Endothelial cell of umbilical vein (primary cell): Measurements from ENCODE around the gene DNAJB1. TPM values are rescaled to one million over a fixed set of nuclear protein-coding genes. Genes with fewer than 3 reads are reported as not detected.

ENCODE experiments used
- BruUV-seq: library from RNA; stranded (reverse); fragments of 400-500 nt; replicated peaks from 2 replicates; lab custom pipeline; 2021; lab: Mats Ljungman, UMichigan
- CTCF ChIA-PET: fragments of 300-600, 350-600 bp; sonication (Branson Sonifier 250); formaldehyde crosslinking; loops from one replicate; lab custom pipeline; 2021; ENCODE audit warnings: antibody characterized with exemption, inconsistent platforms; lab: Charles Lee
- POLR2A ChIA-PET: fragments of 300-600, 350-600 bp; sonication (Branson Sonifier 250); formaldehyde crosslinking; loops from one replicate; lab custom pipeline; 2021; ENCODE audit warnings: antibody characterized with exemption, inconsistent platforms; lab: Charles Lee
- DNase-seq: peaks from one replicate; pipeline ENCODE4 v3.0.0-alpha.2; 2011; ENCODE audit warnings: low read depth, low spot score
- FAIRE-seq: peaks from 2 replicates; lab custom pipeline; 2011; peaks lifted over from hg19 to GRCh38; lab: Jason Lieb, UNC
- H2AFZ ChIP-seq: 2 replicates; pipeline ENCODE4 v1.6.0; 2012; ENCODE audit warnings: low read depth, low read length, control low read depth, inconsistent platforms
- H3K27ac ChIP-seq: 2 replicates; pipeline ENCODE4 v1.5.1; 2011; ENCODE audit warnings: low read depth, mild to moderate bottlenecking, control low read depth, low read length, moderate library complexity; ENCODE audit not compliant: insufficient read depth
- H3K27me3 ChIP-seq, 2 experiments: 2 replicates each; pipeline versions ENCODE4 v1.6.0 to v1.6.1; 2011; ENCODE audit warnings: low read length in 2 of 2, mixed read lengths in 1 of 2; ENCODE audit not compliant: control insufficient read depth in 2 of 2, insufficient read depth in 2 of 2
- H3K36me3 ChIP-seq, 2 experiments: 2 replicates in 1 of 2; 3 replicates in 1 of 2; pipeline ENCODE4 v1.5.1; 2011; ENCODE audit warnings: low read length in 2 of 2, mild to moderate bottlenecking in 1 of 2, moderate library complexity in 1 of 2; ENCODE audit not compliant: control insufficient read depth in 2 of 2, insufficient read depth in 2 of 2; ENCODE audit errors: extremely low read depth in 1 of 2
- H3K4me1 ChIP-seq: 3 replicates; pipeline ENCODE4 v1.5.1; 2011; ENCODE audit warnings: mild to moderate bottlenecking, low read length; ENCODE audit not compliant: control insufficient read depth, insufficient read depth; ENCODE audit errors: extremely low read depth
- H3K4me2 ChIP-seq: 2 replicates; pipeline ENCODE4 v1.6.1; 2011; ENCODE audit warnings: low read length, control low read depth, mixed read lengths; ENCODE audit not compliant: insufficient read depth
- H3K4me3 ChIP-seq, 3 experiments: fragments of 200-600 bp in 1 of 3; sonication (generic), shearing (Covaris generic) in 1 of 3; replicated peaks in 1 of 3; 2 replicates each; pipeline ENCODE4 v1.5.1; 2011 to 2016; ENCODE audit warnings: control low read depth in 3 of 3, low read length in 3 of 3, mild to moderate bottlenecking in 2 of 3, inconsistent platforms in 1 of 3, low read depth in 1 of 3, moderate library complexity in 1 of 3; ENCODE audit not compliant: insufficient read depth in 1 of 3
- H3K79me2 ChIP-seq: 2 replicates; pipeline ENCODE4 v1.6.0; 2012; ENCODE audit warnings: low read length, inconsistent platforms; ENCODE audit not compliant: control insufficient read depth, insufficient read depth
- H3K9ac ChIP-seq: replicated peaks from 2 replicates; pipeline ENCODE3; 2011; ENCODE audit warnings: low read length, control low read depth; ENCODE audit not compliant: insufficient read depth; ENCODE audit errors: extremely low read depth
- H3K9me1 ChIP-seq: replicated peaks from 3 replicates; pipeline ENCODE4 v1.6.0; 2011; ENCODE audit warnings: mild to moderate bottlenecking, low read length; ENCODE audit not compliant: control insufficient read depth, insufficient read depth; ENCODE audit errors: extremely low read depth
- H3K9me3 ChIP-seq: replicated peaks from 2 replicates; pipeline ENCODE4 v1.5.1; 2012; ENCODE audit warnings: low read length, inconsistent platforms; ENCODE audit not compliant: control insufficient read depth, insufficient read depth
- H4K20me1 ChIP-seq: replicated peaks from 2 replicates; pipeline ENCODE3; 2011; ENCODE audit warnings: mild to moderate bottlenecking, low read length; ENCODE audit not compliant: control insufficient read depth, insufficient read depth; ENCODE audit errors: extremely low read depth
- CTCF ChIP-seq, 2 donors: IDR thresholded peaks; 1 replicate in 1 of 2; 2 replicates in 1 of 2; pipeline ENCODE4 v1.5.1; 2011; ENCODE audit warnings: low read length in 2 of 2, mild to moderate bottlenecking in 2 of 2, moderate library complexity in 2 of 2, control low read depth in 1 of 2, inconsistent platforms in 1 of 2, low read depth in 1 of 2; ENCODE audit not compliant: insufficient read depth in 1 of 2; ENCODE audit errors: extremely low read depth in 1 of 2
- EZH2 ChIP-seq: IDR thresholded peaks from 2 replicates; pipeline ENCODE4 v1.6.1; 2012; ENCODE audit warnings: borderline replicate concordance, low read depth, mild to moderate bottlenecking, moderate library complexity, low read length, inconsistent platforms; ENCODE audit not compliant: severe bottlenecking
- FOS ChIP-seq: IDR thresholded peaks from 2 replicates; pipeline ENCODE4 v1.6.1; 2011; ENCODE audit warnings: mild to moderate bottlenecking, low read length, moderate library complexity, borderline replicate concordance; ENCODE audit not compliant: insufficient read depth
- GATA2 ChIP-seq: IDR thresholded peaks from 2 replicates; pipeline ENCODE4 v1.7.0; 2011; ENCODE audit warnings: low read depth, mild to moderate bottlenecking, moderate library complexity, mixed read lengths, low read length; ENCODE audit not compliant: insufficient read length, insufficient read depth
- JUN ChIP-seq: IDR thresholded peaks from 2 replicates; pipeline ENCODE4 v1.6.1; 2011; ENCODE audit warnings: borderline replicate concordance, low read depth; ENCODE audit not compliant: insufficient read length, insufficient read depth
- MAX ChIP-seq: IDR thresholded peaks from 2 replicates; pipeline ENCODE4 v1.6.1; 2011; ENCODE audit not compliant: insufficient read depth, insufficient read length
- MYC ChIP-seq: IDR thresholded peaks from one replicate; pipeline ENCODE4 v1.6.1; 2011; ENCODE audit warnings: mild to moderate bottlenecking, low read depth, low read length
- POLR2A ChIP-seq: IDR thresholded peaks from 2 replicates; pipeline ENCODE4 v1.6.1; 2012; ENCODE audit warnings: low read depth, mild to moderate bottlenecking, control low read depth, low read length
- POLR2AphosphoS5 ChIP-seq: IDR thresholded peaks from 2 replicates; pipeline ENCODE4 v1.6.1; 2012; ENCODE audit warnings: low read depth, mild to moderate bottlenecking, control low read depth, low read length, moderate library complexity; ENCODE audit not compliant: insufficient read depth
- dilution Hi-C: fragments of 300-500 bp; cut with MboI; formaldehyde crosslinking; loops from one replicate; pipeline ENCODE4 v1.15.0; 2019; ENCODE audit warnings: low sequenced_read_pairs; ENCODE audit not compliant: extremely low pct_ligation_motif_present
- intact Hi-C: fragments of 100-400 bp; cut with micrococcal nuclease; formaldehyde crosslinking; loops from one replicate; pipeline ENCODE4 v1.10.0; 2022
- polyA plus RNA-seq, 4 experiments: library from polyadenylated mRNA; depleted of rRNA in 3 of 4; stranded (reverse) in 3 of 4; unstranded in 1 of 4; fragments of >200 nt; gene quantifications; 2 replicates each; pipeline versions ENCODE4 v1.2.1 to v1.2.3, GENCODE V29; 2011 to 2012; ENCODE audit warnings: missing spikeins in 1 of 4
- total RNA-seq: library from RNA; stranded (reverse); gene quantifications from 2 replicates; pipeline ENCODE4 v1.2.3, GENCODE V29; 2021

The DNAJB1 gene
- total and polyA plus RNA-seq, 2 donors (not counting 3 experiments of a cell fraction or from before 2014, with no cell fraction given): 58.6 to 59.8 TPM

GRCh38 chr19:14474827-14475226, 43.4 kb downstream of the DNAJB1 start:
- intact Hi-C loops: loop anchor here (5.0 kb wide), 2 partner anchors 328 to 338 kb away; partner anchors contain the start of gene ASF1B
- Histone ChIP-seq H3K27me3 (no peaks in the 10 kb centered on the region), H3K9ac (no peak overlapping the region), H3K4me2 (no peak overlapping the region), H3K4me3 (no peak overlapping the region), H3K79me2 (no peaks in the 10 kb centered on the region), H3K4me1 (peaks cover 24% of the 10 kb centered on the region), H3K9me3 (no peaks in the 10 kb centered on the region), H3K36me3 (peaks cover 3 to 19% of the 10 kb centered on the region in 2 experiments), H4K20me1 (no peaks in the 10 kb centered on the region), H2AFZ (no peak overlapping the region), H3K27ac (no peak overlapping the region), H3K9me1 (no peaks in the 10 kb centered on the region)
- dilution Hi-C loops: no loop called here
- POLR2A ChIA-PET: no interaction called here
- FAIRE-seq (no peak), DNase-seq (no peak)
- no peak for TF ChIP-seq EZH2
- TF ChIP-seq POLR2A: no peak
- TF ChIP-seq GATA2: no peak
- no peak for TF ChIP-seq MYC
- BruUV-seq: no TSS peak
- CTCF ChIA-PET: interaction anchor here (0.6 to 1.0 kb wide), 7 partner anchors 9 to 211 kb away, joined by 3 to 9 read pairs (median 4); partner anchors contain the start of genes DNAJB1 and GIPC1

- H3K9ac ChIP-seq: no peak overlapping the region
- no peak overlapping the region for H2AFZ ChIP-seq
- BruUV-seq: no TSS peak
- peaks cover 0 to 21% of the 10 kb centered on the region in 2 experiments for H3K36me3 ChIP-seq
- no peaks in the 10 kb centered on the region for H3K9me3 ChIP-seq
- H3K27me3 ChIP-seq: no peaks in the 10 kb centered on the region
- intact Hi-C loops: loop anchor here (5.0 kb wide), 1 partner anchor 327 kb away; no protein-coding TSS in a partner anchor
- DNase-seq (no peak), FAIRE-seq (no peak)
- TF ChIP-seq POLR2A (no peak), MAX (no peak), CTCF (IDR thresholded peaks at IDR 0.05; ENCODE audit: extremely low read depth in 1 of 2, insufficient read depth in 1 of 2, low read depth in 1 of 2, low read length in 2 of 2) (no peak), MYC (no peak), JUN (no peak), GATA2 (no peak), EZH2 (no peak), FOS (no peak), POLR2AphosphoS5 (no peak)
- no peak overlapping the region for H3K4me2 ChIP-seq
- H3K4me1 ChIP-seq: peaks cover 24% of the 10 kb centered on the region
- CTCF ChIA-PET: interaction anchor here (2.5 kb wide), 1 partner anchor 42 kb away, joined by 23 read pairs; no protein-coding TSS in a partner anchor
- POLR2A ChIA-PET: no interaction called here
- dilution Hi-C loops: no loop called here
- no peaks in the 10 kb centered on the region for H3K79me2 ChIP-seq
- H3K9me1 ChIP-seq: no peaks in the 10 kb centered on the region
- H3K4me3 ChIP-seq: no peak overlapping the region
- no peaks in the 10 kb centered on the region for H4K20me1 ChIP-seq
- H3K27ac ChIP-seq: no peak overlapping the region
These were observed 44.1 kb downstream of the DNAJB1 start for GRCh38 chr19:14473978-14474578.
